Left ventricle myocardium superior (tissue), 1 donor: ENCODE measurements around the gene RNASEL. TPM values are rescaled to one million over a fixed set of nuclear protein-coding genes. Genes with fewer than 3 reads are reported as not detected.

ENCODE experiments used
- ATAC-seq: fragments of 200-7000 bp; cut with Tn5 transposase; one replicate; pipeline ENCODE4 v1.9.1; 2020; ENCODE audit warnings: mild to moderate bottlenecking, moderate library complexity
- DNase-seq: peaks from one replicate; pipeline ENCODE4 v3.0.0-alpha.2; 2020
- intact Hi-C: fragments of 100-400 bp; cut with micrococcal nuclease; formaldehyde crosslinking; loops from one replicate; pipeline ENCODE4 v1.11.0; 2022
- total RNA-seq: library from RNA; stranded (reverse); fragmentation: NEBNext Ultra II Directional; extraction: Animal tissue kit (Norgen Biotek cat#: 25700); gene quantifications from one replicate; pipeline ENCODE4 v1.2.1, GENCODE V29; 2021
- donor health status: DM: no; HTN: yes; CAD: no; lungs with severe emphysema.

Gene RNASEL
- total RNA-seq, 1 donor from 2014 or later: 2.7 TPM

GRCh38 chr1:182603646-182604174 lies 14.7 kb upstream of the RNASEL start:
- intact Hi-C loops: no loop called here
- ATAC-seq: no peak
- DNase-seq: no peak

GRCh38 chr1:182602935-182603645 lies 14.0 kb upstream of the RNASEL start:
- intact Hi-C loops: no loop called here
- ATAC-seq (no peak), DNase-seq (no peak)

GRCh38 chr1:182601913-182602312 lies 12.9 kb upstream of the RNASEL start:
- DNase-seq (no peak), ATAC-seq (no peak)
- intact Hi-C loops: loop anchor here (2.0 kb wide), 1 partner anchor 179 kb away; no protein-coding TSS in a partner anchor

- peak; percentile 64 for ATAC-seq
- intact Hi-C loops: loop anchor here (2.0 kb wide), 1 partner anchor 179 kb away; no protein-coding TSS in a partner anchor
- DNase-seq: peak; percentile 58
Observed at GRCh38 chr1:182601416-182601786, 12.3 kb upstream of the RNASEL start.

- intact Hi-C loops: loop anchor here (2.0 kb wide), 1 partner anchor 180 kb away; no protein-coding TSS in a partner anchor
- ATAC-seq: no peak
- DNase-seq: no peak
Observed at GRCh38 chr1:182600745-182601415, 11.8 kb upstream of the RNASEL start.

GRCh38 chr1:182600036-182600713 lies 11.1 kb upstream of the RNASEL start:
- intact Hi-C loops: loop anchor here (2.0 kb wide), 1 partner anchor 181 kb away; no protein-coding TSS in a partner anchor
- ATAC-seq (no peak), DNase-seq (no peak)

- no peak for ATAC-seq
- intact Hi-C loops: loop anchor here (10.0 kb wide), 1 partner anchor 155 kb away; no protein-coding TSS in a partner anchor
- DNase-seq: no peak
Observed at GRCh38 chr1:182599339-182599738, 10.3 kb upstream of the RNASEL start.

GRCh38 chr1:182598296-182598695 lies 9.2 kb upstream of the RNASEL start:
- DNase-seq (no peak), ATAC-seq (no peak)
- intact Hi-C loops: loop anchor here (10.0 kb wide), 1 partner anchor 153 kb away; no protein-coding TSS in a partner anchor

GRCh38 chr1:182596934-182597333 lies 7.9 kb upstream of the RNASEL start:
- intact Hi-C loops: loop anchor here (10.0 kb wide), 1 partner anchor 152 kb away; no protein-coding TSS in a partner anchor
- DNase-seq: no peak
- no peak for ATAC-seq

GRCh38 chr1:182595641-182596240 lies 6.7 kb upstream of the RNASEL start:
- ATAC-seq: peak; percentile 77
- intact Hi-C loops: loop anchor here (10.0 kb wide), 1 partner anchor 151 kb away; no protein-coding TSS in a partner anchor
- DNase-seq: peak; percentile 66

GRCh38 chr1:182589931-182590330 lies 875 bp upstream of the RNASEL start:
- intact Hi-C loops: loop anchor here (10.0 kb wide), 1 partner anchor 145 kb away; no protein-coding TSS in a partner anchor
- no peak for ATAC-seq
- DNase-seq: no peak

- ATAC-seq (no peak), DNase-seq (no peak)
- intact Hi-C loops: no loop called here
Observed at GRCh38 chr1:182589520-182589919, 464 bp upstream of the RNASEL start.

GRCh38 chr1:182587666-182588499 lies 1.2 kb downstream of the RNASEL start:
- no peak for ATAC-seq
- intact Hi-C loops: no loop called here
- DNase-seq: no peak

GRCh38 chr1:182587093-182587492 lies 2.0 kb downstream of the RNASEL start:
- intact Hi-C loops: no loop called here
- no peak for DNase-seq
- ATAC-seq: no peak

- intact Hi-C loops: no loop called here
- ATAC-seq: no peak
- no peak for DNase-seq
Observed at GRCh38 chr1:182586380-182586779, 2.7 kb downstream of the RNASEL start.

- no peak for DNase-seq
- no peak for ATAC-seq
- intact Hi-C loops: no loop called here
Observed at GRCh38 chr1:182584746-182585145, 4.3 kb downstream of the RNASEL start.

GRCh38 chr1:182580736-182581135 lies 8.3 kb downstream of the RNASEL start:
- intact Hi-C loops: no loop called here
- DNase-seq (no peak), ATAC-seq (no peak)

GRCh38 chr1:182575540-182576149 lies 13.4 kb downstream of the RNASEL start:
- peak; percentile 62 for ATAC-seq
- DNase-seq: no peak
- intact Hi-C loops: no loop called here
